Activated T-cell treated with anti-CD3 and anti-CD28 coated beads, Interleukin-2, amount 50 U/mL, for 1 hour (primary cell): ENCODE results near the gene TAF8.

ENCODE experiments used
- DNase-seq: peaks from one replicate; pipeline ENCODE4 v3.0.0-alpha.2; 2020

The TAF8 gene

GRCh38 chr6:42125663-42126062 is 75.3 kb downstream of the TAF8 start:
- DNase-seq: no peak

GRCh38 chr6:42128460-42129359 is 78.4 kb downstream of the TAF8 start:
- DNase-seq: no peak

GRCh38 chr6:42129360-42129676 is 79.0 kb downstream of the TAF8 start:
- DNase-seq: no peak

- no peak for DNase-seq
Observed at GRCh38 chr6:42131531-42131930, 81.2 kb downstream of the TAF8 start.

GRCh38 chr6:42133926-42134325 is 83.6 kb downstream of the TAF8 start:
- no peak for DNase-seq

GRCh38 chr6:42135161-42135560 is 84.8 kb downstream of the TAF8 start:
- DNase-seq: no peak

GRCh38 chr6:42135722-42136121 is 85.4 kb downstream of the TAF8 start:
- DNase-seq: no peak

- DNase-seq: no peak
Observed at GRCh38 chr6:42136508-42137193, 86.3 kb downstream of the TAF8 start.
